Astrocyte (in vitro differentiated cells and primary cell): ENCODE data around the gene ZEB2. TPM values are rescaled to one million over a fixed set of nuclear protein-coding genes. Genes with fewer than 3 reads are reported as not detected.

Experiments used
- DNase-seq: peaks from one replicate; pipeline ENCODE4 v3.0.0-alpha.2; 2010; ENCODE audit warnings: low read depth
- FAIRE-seq: peaks from 2 replicates; lab custom pipeline; 2011; peaks lifted over from hg19 to GRCh38; lab: Jason Lieb, UNC
- H2AFZ ChIP-seq: 2 replicates; pipeline ENCODE4 v1.6.0; 2012; ENCODE audit warnings: low read depth, low read length, inconsistent platforms
- H3K27ac ChIP-seq: 2 replicates; pipeline ENCODE4 v1.5.1; 2011; ENCODE audit warnings: low read depth, low read length, inconsistent platforms
- H3K27me3 ChIP-seq: 2 replicates; pipeline ENCODE4 v1.6.0; 2011; ENCODE audit warnings: low read length, inconsistent platforms; ENCODE audit not compliant: insufficient read depth
- H3K36me3 ChIP-seq: 2 replicates; pipeline ENCODE4 v1.5.1; 2011; ENCODE audit warnings: low read length, inconsistent platforms; ENCODE audit not compliant: insufficient read depth
- H3K4me1 ChIP-seq: 2 replicates; pipeline ENCODE4 v1.5.1; 2011; ENCODE audit warnings: low read length, inconsistent platforms; ENCODE audit not compliant: insufficient read depth
- H3K4me2 ChIP-seq: 2 replicates; pipeline ENCODE4 v1.6.0; 2012; ENCODE audit warnings: low read length, inconsistent platforms
- H3K4me3 ChIP-seq: 2 replicates; pipeline ENCODE4 v1.5.1; 2011; ENCODE audit warnings: low read depth, mild to moderate bottlenecking, low read length, inconsistent platforms; ENCODE audit not compliant: insufficient read depth
- H3K79me2 ChIP-seq: 2 replicates; pipeline ENCODE4 v1.6.0; 2012; ENCODE audit warnings: mild to moderate bottlenecking, low read length, inconsistent platforms; ENCODE audit not compliant: insufficient read depth
- H3K9ac ChIP-seq: 2 replicates; pipeline ENCODE4 v1.6.0; 2012; ENCODE audit warnings: mild to moderate bottlenecking, low read length, inconsistent platforms
- H3K9me3 ChIP-seq: 2 replicates; pipeline ENCODE4 v1.5.1; 2012; ENCODE audit warnings: low read depth, mild to moderate bottlenecking, low read length, inconsistent platforms; ENCODE audit not compliant: insufficient read depth
- H4K20me1 ChIP-seq: 2 replicates; pipeline ENCODE4 v1.6.0; 2012; ENCODE audit warnings: low read length, inconsistent platforms; ENCODE audit not compliant: insufficient read depth
- H3K27ac Mint-ChIP-seq: one replicate; pipeline ENCODE4 v1.8.0; 2021; ENCODE audit warnings: mild to moderate bottlenecking, mixed read lengths; ENCODE audit not compliant: unreplicated experiment
- H3K27me3 Mint-ChIP-seq: one replicate; pipeline ENCODE4 v1.8.0; 2021; ENCODE audit warnings: low read depth, mixed read lengths; ENCODE audit not compliant: unreplicated experiment
- H3K36me3 Mint-ChIP-seq: one replicate; pipeline ENCODE4 v1.8.0; 2021; ENCODE audit warnings: low read depth, mixed read lengths; ENCODE audit not compliant: unreplicated experiment
- H3K4me1 Mint-ChIP-seq: one replicate; pipeline ENCODE4 v1.8.0; 2021; ENCODE audit warnings: low read depth, mixed read lengths; ENCODE audit not compliant: unreplicated experiment
- H3K4me3 Mint-ChIP-seq: one replicate; pipeline ENCODE4 v1.8.0; 2021; ENCODE audit warnings: mild to moderate bottlenecking, moderate library complexity, mixed read lengths; ENCODE audit not compliant: unreplicated experiment
- H3K9me3 Mint-ChIP-seq: one replicate; pipeline ENCODE4 v1.8.0; 2021; ENCODE audit warnings: mild to moderate bottlenecking, mixed read lengths; ENCODE audit not compliant: unreplicated experiment
- CTCF ChIP-seq: IDR thresholded peaks from 2 replicates; pipeline ENCODE4 v1.5.1; 2011; ENCODE audit warnings: low read depth, mild to moderate bottlenecking, inconsistent platforms, low read length, moderate library complexity; ENCODE audit not compliant: insufficient read depth
- EZH2 ChIP-seq: IDR thresholded peaks from 2 replicates; pipeline ENCODE4 v1.6.1; 2012; ENCODE audit warnings: mild to moderate bottlenecking, low read length, inconsistent platforms; ENCODE audit not compliant: insufficient read depth
- total RNA-seq: library from RNA; stranded (reverse); gene quantifications from 2 replicates; pipeline ENCODE4 v1.2.1, GENCODE V29; 2021

Gene ZEB2
- total RNA-seq, 1 donor from 2014 or later, result 84.9 TPM

- Mint-ChIP-seq H3K36me3 (peaks cover 6% of the 10 kb centered on the region), H3K4me3 (no peak overlapping the region), H3K27ac (peak overlapping the region; percentile 50), H3K4me1 (peaks cover 32% of the 10 kb centered on the region), H3K9me3 (no peaks in the 10 kb centered on the region), H3K27me3 (no peaks in the 10 kb centered on the region)
- Histone ChIP-seq H3K79me2 (peaks cover 44% of the 10 kb centered on the region), H3K4me1 (no peaks in the 10 kb centered on the region), H3K9me3 (no peaks in the 10 kb centered on the region), H3K4me2 (no peak overlapping the region), H3K27ac (no peak overlapping the region), H3K9ac (no peak overlapping the region), H2AFZ (no peak overlapping the region), H3K4me3 (no peak overlapping the region), H3K27me3 (no peaks in the 10 kb centered on the region), H3K36me3 (no peaks in the 10 kb centered on the region), H4K20me1 (peaks cover 37% of the 10 kb centered on the region)
- no peak for TF ChIP-seq CTCF
- no peak for TF ChIP-seq EZH2
- DNase-seq (no peak), FAIRE-seq (no peak)
These were observed 26.7 kb downstream of the ZEB2 start for GRCh38 chr2:144493027-144493809.

GRCh38 chr2:144490857-144491256 lies 29.1 kb downstream of the ZEB2 start:
- Mint-ChIP-seq H3K4me1 (peaks cover 35% of the 10 kb centered on the region), H3K36me3 (peaks cover 6% of the 10 kb centered on the region), H3K9me3 (no peaks in the 10 kb centered on the region), H3K27me3 (no peaks in the 10 kb centered on the region), H3K4me3 (no peak overlapping the region), H3K27ac (no peak overlapping the region)
- Histone ChIP-seq H3K36me3 (no peaks in the 10 kb centered on the region), H3K9ac (no peak overlapping the region), H2AFZ (no peak overlapping the region), H3K79me2 (peaks cover 41% of the 10 kb centered on the region), H3K4me1 (no peaks in the 10 kb centered on the region), H3K4me3 (no peak overlapping the region), H3K27me3 (no peaks in the 10 kb centered on the region), H3K27ac (no peak overlapping the region), H4K20me1 (peaks cover 29% of the 10 kb centered on the region), H3K4me2 (no peak overlapping the region), H3K9me3 (no peaks in the 10 kb centered on the region)
- FAIRE-seq (no peak), DNase-seq (no peak)
- TF ChIP-seq CTCF (no peak), EZH2 (no peak)

- no peak overlapping the region for H3K27ac Mint-ChIP-seq
- H3K27ac ChIP-seq, result no peak overlapping the region
- peaks cover 28% of the 10 kb centered on the region for H3K4me1 Mint-ChIP-seq
- H4K20me1 ChIP-seq, result peaks cover 20% of the 10 kb centered on the region
- no peak overlapping the region for H2AFZ ChIP-seq
- H3K27me3 ChIP-seq, result no peaks in the 10 kb centered on the region
- no peak overlapping the region for H3K4me2 ChIP-seq
- no peaks in the 10 kb centered on the region for H3K9me3 ChIP-seq
- no peaks in the 10 kb centered on the region for H3K9me3 Mint-ChIP-seq
- H3K79me2 ChIP-seq, result peaks cover 34% of the 10 kb centered on the region
- H3K4me3 ChIP-seq, result no peak overlapping the region
- peaks cover 6% of the 10 kb centered on the region for H3K36me3 Mint-ChIP-seq
- no peak overlapping the region for H3K4me3 Mint-ChIP-seq
- no peaks in the 10 kb centered on the region for H3K36me3 ChIP-seq
- H3K4me1 ChIP-seq, result no peaks in the 10 kb centered on the region
- no peak for DNase-seq
- H3K9ac ChIP-seq, result no peak overlapping the region
- no peak for TF ChIP-seq CTCF
- TF ChIP-seq EZH2, result no peak
- FAIRE-seq, result no peak
- H3K27me3 Mint-ChIP-seq, result no peaks in the 10 kb centered on the region
These were observed 29.9 kb downstream of the ZEB2 start for GRCh38 chr2:144490017-144490416.
